HS-5 (cell line): ENCODE measurements around the gene CYP4F8.
"Not testable (repeated sequence)": the region's sequence is repeated elsewhere in the genome, so short reads cannot be mapped to it uniquely, and the experiment has no call there.

Source experiments
- DNase-seq: peaks from one replicate; pipeline ENCODE4 v3.0.0-alpha.2; 2012; ENCODE audit warnings: low read depth

The CYP4F8 gene

GRCh38 chr19:15644066-15644741 lies 29.2 kb downstream of the CYP4F8 start:
- DNase-seq, result no peak

- DNase-seq, result no peak
Observed at GRCh38 chr19:15644816-15645215, 29.8 kb downstream of the CYP4F8 start.

GRCh38 chr19:15649526-15649925 lies 34.5 kb downstream of the CYP4F8 start:
- no peak for DNase-seq

- DNase-seq, result not testable (repeated sequence)
Observed at GRCh38 chr19:15650123-15650522, 35.1 kb downstream of the CYP4F8 start.

GRCh38 chr19:15651791-15652190 lies 36.8 kb downstream of the CYP4F8 start:
- DNase-seq, result no peak

- no peak for DNase-seq
Observed at GRCh38 chr19:15652559-15653278, 37.7 kb downstream of the CYP4F8 start.

GRCh38 chr19:15656467-15656866 lies 41.4 kb downstream of the CYP4F8 start:
- DNase-seq, result no peak

GRCh38 chr19:15663247-15663646 lies 48.2 kb downstream of the CYP4F8 start:
- no peak for DNase-seq

GRCh38 chr19:15666186-15666585 lies 51.2 kb downstream of the CYP4F8 start:
- DNase-seq, result no peak

- no peak for DNase-seq
Observed at GRCh38 chr19:15666883-15667282, 51.9 kb downstream of the CYP4F8 start.

- DNase-seq, result no peak
Observed at GRCh38 chr19:15669440-15669839, 54.4 kb downstream of the CYP4F8 start.

- DNase-seq, result no peak
Observed at GRCh38 chr19:15669891-15670290, 54.9 kb downstream of the CYP4F8 start.

- no peak for DNase-seq
Observed at GRCh38 chr19:15671237-15671821, 56.3 kb downstream of the CYP4F8 start.

GRCh38 chr19:15671891-15672579 lies 57.0 kb downstream of the CYP4F8 start:
- no peak for DNase-seq

- DNase-seq, result no peak
Observed at GRCh38 chr19:15672580-15673175, 57.7 kb downstream of the CYP4F8 start, which contains the start of gene CYP4F12. Gene CYP4F12 (plus strand): TSS chr19:15673087. CDS start chr19:15673530, 443 bp downstream.

GRCh38 chr19:15673176-15673654 lies 58.2 kb downstream of the CYP4F8 start:
- no peak for DNase-seq

- DNase-seq, result no peak
Observed at GRCh38 chr19:15675560-15675959, 60.5 kb downstream of the CYP4F8 start.

- DNase-seq, result no peak
Observed at GRCh38 chr19:15679089-15679488, 64.1 kb downstream of the CYP4F8 start.

GRCh38 chr19:15679865-15680264 lies 64.8 kb downstream of the CYP4F8 start:
- DNase-seq, result not testable (repeated sequence)
